H1 (cell line): ENCODE data around the gene ABCC4. TPM values are rescaled to one million over a fixed set of nuclear protein-coding genes. Genes with fewer than 3 reads are reported as not detected.

Experiments
- CTCF ChIA-PET: fragments of 300-600 bp; sonication (Branson Sonifier 250); formaldehyde crosslinking; loops from one replicate; lab custom pipeline; 2021; ENCODE audit not compliant: partially characterized antibody; lab: Charles Lee
- POLR2A ChIA-PET: fragments of 300-600 bp; sonication (Branson Sonifier 250); formaldehyde crosslinking; loops from one replicate; lab custom pipeline; 2021; ENCODE audit warnings: inconsistent platforms; ENCODE audit not compliant: partially characterized antibody; lab: Charles Lee
- DNase-seq, 2 experiments: peaks; one replicate each; pipeline versions ENCODE4 v3.0.0 to v3.0.0-alpha.2; 2010 to 2022; ENCODE audit warnings: low spot score in 2 of 2, low read depth in 1 of 2, mixed read lengths in 1 of 2
- FAIRE-seq: peaks from 2 replicates; lab custom pipeline; 2011; peaks lifted over from hg19 to GRCh38; lab: Jason Lieb, UNC
- H2AFZ ChIP-seq: 2 replicates; pipeline ENCODE4 v1.8.1; 2012; ENCODE audit warnings: low read length, inconsistent platforms
- H2AK5ac ChIP-seq: 2 replicates; pipeline ENCODE4 v1.6.1; 2013; ENCODE audit warnings: low read depth, low read length
- H2BK120ac ChIP-seq: replicated peaks from 2 replicates; pipeline ENCODE3; 2013; ENCODE audit warnings: low read depth, low read length, inconsistent platforms
- H2BK12ac ChIP-seq: 2 replicates; pipeline ENCODE4 v1.6.1; 2013; ENCODE audit warnings: low read depth, low read length
- H2BK15ac ChIP-seq: 2 replicates; pipeline ENCODE4 v1.6.1; 2013; ENCODE audit warnings: low read length
- H2BK20ac ChIP-seq: 2 replicates; pipeline ENCODE4 v1.6.1; 2013; ENCODE audit warnings: low read length
- H2BK5ac ChIP-seq: 2 replicates; pipeline ENCODE4 v1.6.1; 2013; ENCODE audit warnings: low read depth, low read length
- H3K14ac ChIP-seq: 2 replicates; pipeline ENCODE4 v1.6.1; 2013; ENCODE audit warnings: inconsistent platforms; ENCODE audit not compliant: insufficient read length
- H3K18ac ChIP-seq: 2 replicates; pipeline ENCODE4 v1.6.1; 2013; ENCODE audit warnings: low read length; ENCODE audit errors: extremely low read depth
- H3K23ac ChIP-seq: 2 replicates; pipeline ENCODE4 v1.6.1; 2013; ENCODE audit warnings: inconsistent platforms; ENCODE audit not compliant: insufficient read length
- H3K23me2 ChIP-seq: 2 replicates; pipeline ENCODE4 v1.6.1; 2013; ENCODE audit warnings: low read depth, low read length
- H3K27ac ChIP-seq: 2 replicates; pipeline ENCODE4 v1.6.1; 2011; ENCODE audit warnings: low read depth, low read length, inconsistent platforms
- H3K27me3 ChIP-seq, 4 experiments: replicated peaks in 1 of 4; 1 replicate in 1 of 4; 2 replicates in 3 of 4; pipeline versions ENCODE4 v1.6.1 to v1.8.1; 2011 to 2013; ENCODE audit warnings: low read length in 3 of 4, mild to moderate bottlenecking in 3 of 4, inconsistent platforms in 2 of 4, mixed read lengths in 2 of 4, moderate library complexity in 1 of 4; ENCODE audit not compliant: control insufficient read depth in 3 of 4, insufficient read depth in 3 of 4; ENCODE audit errors: extremely low read depth in 1 of 4
- H3K36me3 ChIP-seq, 4 experiments: 2 replicates each; pipeline versions ENCODE4 v1.6.1 to v1.8.1; 2011 to 2013; ENCODE audit warnings: mild to moderate bottlenecking in 4 of 4, low read length in 3 of 4, moderate library complexity in 2 of 4, control low read depth in 1 of 4, inconsistent platforms in 1 of 4; ENCODE audit not compliant: insufficient read depth in 4 of 4, control insufficient read depth in 2 of 4
- H3K4ac ChIP-seq: replicated peaks from 2 replicates; pipeline ENCODE3; 2013; ENCODE audit warnings: low read length, low read depth, mixed read lengths, inconsistent platforms; ENCODE audit not compliant: insufficient read length
- H3K4me1 ChIP-seq, 4 experiments: replicated peaks in 1 of 4; 1 replicate in 1 of 4; 2 replicates in 3 of 4; pipeline versions ENCODE4 v1.6.1 to v1.8.1; 2011 to 2013; ENCODE audit warnings: low read length in 3 of 4, inconsistent platforms in 2 of 4, mixed read lengths in 1 of 4; ENCODE audit not compliant: insufficient read depth in 4 of 4, control insufficient read depth in 3 of 4
- H3K4me2 ChIP-seq, 2 experiments: 2 replicates each; pipeline versions ENCODE4 v1.6.1 to v1.8.1; 2011 to 2013; ENCODE audit warnings: low read depth in 2 of 2, low read length in 2 of 2, control low read depth in 1 of 2, inconsistent platforms in 1 of 2, mild to moderate bottlenecking in 1 of 2; ENCODE audit not compliant: insufficient read depth in 1 of 2
- H3K4me3 ChIP-seq, 4 experiments: fragments of 200-600, 300-600 bp in 1 of 4; sonication (generic), shearing (Covaris generic), sonication (Bioruptor Twin) in 1 of 4; 2 replicates each; pipeline versions ENCODE4 v1.5.1 to v1.8.1; 2011 to 2016; ENCODE audit warnings: low read length in 4 of 4, low read depth in 3 of 4, control low read depth in 2 of 4, inconsistent platforms in 2 of 4, mild to moderate bottlenecking in 2 of 4, mixed read lengths in 1 of 4, moderate library complexity in 1 of 4; ENCODE audit not compliant: insufficient read depth in 2 of 4; ENCODE audit errors: extremely low read depth in 1 of 4
- H3K56ac ChIP-seq: replicated peaks from 2 replicates; pipeline ENCODE3; 2013; ENCODE audit warnings: low read depth, mild to moderate bottlenecking, mixed read lengths, low read length, inconsistent platforms; ENCODE audit not compliant: insufficient read length
- H3K79me1 ChIP-seq: 2 replicates; pipeline ENCODE4 v1.6.1; 2013; ENCODE audit warnings: low read depth, low read length, control low read depth
- H3K79me2 ChIP-seq, 2 experiments: 2 replicates each; pipeline versions ENCODE4 v1.6.1 to v1.8.1; 2012 to 2013; ENCODE audit warnings: low read length in 2 of 2, mild to moderate bottlenecking in 2 of 2, inconsistent platforms in 1 of 2; ENCODE audit not compliant: insufficient read depth in 2 of 2, control insufficient read depth in 1 of 2
- H3K9ac ChIP-seq, 4 experiments: replicated peaks in 1 of 4; 1 replicate in 1 of 4; 2 replicates in 3 of 4; pipeline versions ENCODE4 v1.6.1 to v1.8.1; 2011 to 2013; ENCODE audit warnings: low read depth in 3 of 4, low read length in 3 of 4, control low read depth in 2 of 4, mild to moderate bottlenecking in 2 of 4, moderate library complexity in 2 of 4, inconsistent platforms in 1 of 4; ENCODE audit errors: extremely low read depth in 1 of 4
- H3K9me3 ChIP-seq, 2 experiments: 2 replicates each; pipeline versions ENCODE4 v1.6.1 to v1.8.1; 2012 to 2013; ENCODE audit warnings: mild to moderate bottlenecking in 2 of 2, moderate library complexity in 2 of 2, control low read depth in 1 of 2, inconsistent platforms in 1 of 2, low read depth in 1 of 2, low read length in 1 of 2, mixed read lengths in 1 of 2; ENCODE audit not compliant: insufficient read depth in 2 of 2
- H4K20me1 ChIP-seq, 2 experiments: replicated peaks in 1 of 2; 2 replicates each; pipeline versions ENCODE3 to v1.8.1; 2011 to 2013; ENCODE audit warnings: inconsistent platforms in 2 of 2, low read length in 2 of 2, mild to moderate bottlenecking in 1 of 2; ENCODE audit not compliant: insufficient read depth in 2 of 2, control insufficient read depth in 1 of 2
- H4K5ac ChIP-seq: 2 replicates; pipeline ENCODE4 v1.6.1; 2013; ENCODE audit warnings: low read length, low read depth, mixed read lengths, inconsistent platforms; ENCODE audit not compliant: insufficient read length
- H4K8ac ChIP-seq: 2 replicates; pipeline ENCODE4 v1.8.0; 2013; ENCODE audit warnings: mild to moderate bottlenecking, moderate library complexity, low read length, inconsistent platforms; ENCODE audit not compliant: insufficient read depth; ENCODE audit errors: extremely low read depth
- H4K91ac ChIP-seq: replicated peaks from 2 replicates; pipeline ENCODE3; 2013; ENCODE audit warnings: low read length, mixed read lengths, inconsistent platforms; ENCODE audit not compliant: insufficient read length
- CTBP2 ChIP-seq: IDR thresholded peaks from 2 replicates; pipeline ENCODE4 v1.7.0; 2011; ENCODE audit warnings: borderline replicate concordance, mild to moderate bottlenecking, moderate library complexity, mixed read lengths, low read length; ENCODE audit not compliant: insufficient read depth, insufficient read length
- EP300 ChIP-seq, 2 experiments: IDR thresholded peaks; 1 replicate in 1 of 2; 2 replicates in 1 of 2; pipeline ENCODE4 v1.6.1; 2011 to 2012; ENCODE audit warnings: low read depth in 2 of 2, low read length in 2 of 2, mild to moderate bottlenecking in 2 of 2, borderline replicate concordance in 1 of 2, inconsistent platforms in 1 of 2, moderate library complexity in 1 of 2
- RAD21 ChIP-seq, 2 experiments: IDR thresholded peaks in 1 of 2; conservative IDR thresholded peaks in 1 of 2; 2 replicates each; pipeline ENCODE4 v1.6.1; 2011; ENCODE audit warnings: low read depth in 2 of 2, low read length in 2 of 2, improper control_type of control experiment in 1 of 2, inconsistent platforms in 1 of 2, mild to moderate bottlenecking in 1 of 2, moderate library complexity in 1 of 2
- SRF ChIP-seq: IDR thresholded peaks from 2 replicates; pipeline ENCODE4 v1.6.1; 2011; ENCODE audit warnings: mild to moderate bottlenecking, low read depth, low read length, moderate library complexity
- TAF1 ChIP-seq: IDR thresholded peaks from 2 replicates; pipeline ENCODE4 v1.6.1; 2011; ENCODE audit warnings: mild to moderate bottlenecking, low read depth, low read length
- TAF7 ChIP-seq: optimal IDR thresholded peaks from 2 replicates; pipeline ENCODE3; 2011; ENCODE audit warnings: low read depth, mild to moderate bottlenecking, inconsistent platforms, low read length, moderate library complexity, borderline replicate concordance
- ZNF274 ChIP-seq: IDR thresholded peaks from 2 replicates; pipeline ENCODE4 v1.7.0; 2012; ENCODE audit warnings: low read length, borderline replicate concordance; ENCODE audit errors: extremely low read depth
- WGBS, 2 experiments: shearing (Covaris generic) in 1 of 2; methylation state at CpG; one replicate each; pipeline versions ENCODE4 v1.1.6 to v1.1.7; 2013 to 2015; ENCODE audit warnings: low lambda C conversion rate in 2 of 2, mixed read lengths in 2 of 2, inconsistent platforms in 1 of 2, low coverage in 1 of 2, missing lambda C conversion rate in 1 of 2; ENCODE audit not compliant: insufficient replicate concordance in 2 of 2, insufficient coverage in 1 of 2, insufficient read length in 1 of 2; ENCODE audit errors: extremely low coverage in 1 of 2, missing lambda C conversion rate in 1 of 2; 5-methylcytosine and 5-hydroxymethylcytosine counted together
- polyA plus RNA-seq, 7 experiments: library from polyadenylated mRNA; depleted of rRNA in 3 of 7; stranded (reverse) in 5 of 7; unstranded in 2 of 7; fragments of >200 nt in 5 of 7; fragments of 200-250 nt in 2 of 7; gene quantifications; 1 replicate in 5 of 7; 2 replicates in 1 of 7; 4 replicates in 1 of 7; pipeline versions ENCODE4 v1.2.1 to v1.2.3, GENCODE V29; 2011 to 2013; ENCODE audit warnings: missing spikeins in 2 of 7, mixed read lengths in 2 of 7
- total RNA-seq: library from RNA; stranded (reverse); fragmentation: NEBNext Ultra II Directional; extraction: Animal tissue kit (Norgen Biotek cat#: 25700); gene quantifications from 2 replicates; pipeline ENCODE4 v1.2.1, GENCODE V29; 2021
- TF ChIP-seq, protein P1 (sequence below), 3 experiments: IDR thresholded peaks; 1 replicate in 2 of 3; 2 replicates in 1 of 3; pipeline versions ENCODE4 v1.5.1 to v1.6.1; 2011; ENCODE audit warnings: low read length in 3 of 3, mild to moderate bottlenecking in 3 of 3, inconsistent platforms in 2 of 3, low read depth in 1 of 3, moderate library complexity in 1 of 3; ENCODE audit not compliant: insufficient read depth in 1 of 3; ENCODE audit errors: control extremely low read depth in 1 of 3

The ABCC4 gene
- total and polyA plus RNA-seq, 2 of the 8 experiments (the other 6 are each of a cell fraction or from before 2014, with no cell fraction given): 4.0 to 14.1 TPM

DNA sequence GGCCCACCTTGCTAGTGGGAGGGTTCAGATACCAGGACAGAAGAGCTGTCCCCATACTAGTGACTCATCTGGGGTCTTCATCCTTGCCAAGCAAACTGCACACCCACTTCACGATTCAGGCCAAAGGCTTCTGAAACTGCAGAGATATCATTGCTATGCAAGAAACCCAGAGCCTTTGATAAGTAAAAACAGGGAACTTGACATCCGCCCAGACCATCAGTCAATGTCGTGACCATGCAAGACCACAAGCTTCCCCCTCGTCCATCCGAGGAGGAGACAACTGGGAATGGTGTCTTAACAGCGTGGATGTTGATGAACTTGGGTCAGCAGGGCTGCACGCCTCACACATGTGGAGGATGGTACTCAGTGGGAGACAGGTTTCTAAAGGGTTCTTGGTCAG lies 58.0 kb downstream of the ABCC4 start:
- H3K4me1 ChIP-seq: no peaks in the 10 kb centered on the region
- WGBS, 2 experiments: 82% methylated on average over 7 of the region's 7 CpGs; no CpG with 5 or more reads in 1 of the 2 experiments
- H3K36me3 ChIP-seq: no peaks in the 10 kb centered on the region
- no peak overlapping the region for H2AK5ac ChIP-seq
- H3K23ac ChIP-seq: no peak overlapping the region
- H2BK120ac ChIP-seq: no peak overlapping the region
- H2BK20ac ChIP-seq: no peak overlapping the region
- no peak overlapping the region for H3K4ac ChIP-seq
- CTCF ChIA-PET: interaction anchor here (0.6 to 1.9 kb wide), 4 partner anchors 54 to 250 kb away, joined by 3 to 5 read pairs (median 4); no protein-coding TSS in a partner anchor
- H4K20me1 ChIP-seq: peaks cover 0 to 2% of the 10 kb centered on the region in 2 experiments
- H3K18ac ChIP-seq: no peak overlapping the region
- H4K5ac ChIP-seq: no peak overlapping the region
- no peaks in the 10 kb centered on the region for H3K79me1 ChIP-seq
- POLR2A ChIA-PET: no interaction called here
- no peak for DNase-seq
- H3K27ac ChIP-seq: no peak overlapping the region
- H2AFZ ChIP-seq: no peak overlapping the region
- no peak overlapping the region for H3K56ac ChIP-seq
- H3K9ac ChIP-seq: no peak overlapping the region
- no peak overlapping the region for H4K91ac ChIP-seq
- no peak overlapping the region for H3K4me2 ChIP-seq
- no peak overlapping the region for H2BK5ac ChIP-seq
- H2BK15ac ChIP-seq: no peak overlapping the region
- no peaks in the 10 kb centered on the region for H3K79me2 ChIP-seq
- TF ChIP-seq, protein P1, sequence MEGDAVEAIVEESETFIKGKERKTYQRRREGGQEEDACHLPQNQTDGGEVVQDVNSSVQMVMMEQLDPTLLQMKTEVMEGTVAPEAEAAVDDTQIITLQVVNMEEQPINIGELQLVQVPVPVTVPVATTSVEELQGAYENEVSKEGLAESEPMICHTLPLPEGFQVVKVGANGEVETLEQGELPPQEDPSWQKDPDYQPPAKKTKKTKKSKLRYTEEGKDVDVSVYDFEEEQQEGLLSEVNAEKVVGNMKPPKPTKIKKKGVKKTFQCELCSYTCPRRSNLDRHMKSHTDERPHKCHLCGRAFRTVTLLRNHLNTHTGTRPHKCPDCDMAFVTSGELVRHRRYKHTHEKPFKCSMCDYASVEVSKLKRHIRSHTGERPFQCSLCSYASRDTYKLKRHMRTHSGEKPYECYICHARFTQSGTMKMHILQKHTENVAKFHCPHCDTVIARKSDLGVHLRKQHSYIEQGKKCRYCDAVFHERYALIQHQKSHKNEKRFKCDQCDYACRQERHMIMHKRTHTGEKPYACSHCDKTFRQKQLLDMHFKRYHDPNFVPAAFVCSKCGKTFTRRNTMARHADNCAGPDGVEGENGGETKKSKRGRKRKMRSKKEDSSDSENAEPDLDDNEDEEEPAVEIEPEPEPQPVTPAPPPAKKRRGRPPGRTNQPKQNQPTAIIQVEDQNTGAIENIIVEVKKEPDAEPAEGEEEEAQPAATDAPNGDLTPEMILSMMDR (IDR thresholded peaks at IDR 0.05; ENCODE audit: control extremely low read depth in 1 of 3, insufficient read depth in 1 of 3, low read depth in 1 of 3, low read length in 3 of 3): no peak
- TF ChIP-seq SRF (no peak), RAD21 (IDR thresholded peaks at IDR 0.05 in 1 of 2, conservative IDR thresholded peaks at IDR 0.05 in 1 of 2; ENCODE audit: low read depth in 2 of 2, low read length in 2 of 2) (no peak), TAF1 (no peak), TAF7 (no peak), EP300 (IDR thresholded peaks at IDR 0.05; ENCODE audit: borderline replicate concordance in 1 of 2, low read depth in 2 of 2, low read length in 2 of 2) (no peak), CTBP2 (no peak), ZNF274 (no peak)
- H4K8ac ChIP-seq: no peak overlapping the region
- FAIRE-seq: no peak
- H3K14ac ChIP-seq: no peak overlapping the region
- no peaks in the 10 kb centered on the region for H3K23me2 ChIP-seq
- H2BK12ac ChIP-seq: no peak overlapping the region
- no peak overlapping the region for H3K4me3 ChIP-seq
- no peaks in the 10 kb centered on the region for H3K27me3 ChIP-seq
- H3K9me3 ChIP-seq: no peaks in the 10 kb centered on the region
